Breast epithelium (tissue), 4 donors: ENCODE results near the gene EEF1G. TPM values are rescaled to one million over a fixed set of nuclear protein-coding genes. Genes with fewer than 3 reads are reported as not detected.

Experiments used
- DNase-seq, 2 donors: peaks; one replicate each; pipeline ENCODE4 v3.0.0-alpha.2; 2019; ENCODE audit warnings: low spot score in 2 of 2
- H3K27ac ChIP-seq, 2 donors: fragments of 200-600 bp; sonication (generic) in 1 of 2; one replicate each; pipeline ENCODE4 v1.5.1; 2016 to 2019; ENCODE audit warnings: mild to moderate bottlenecking in 1 of 2
- H3K27me3 ChIP-seq, 2 donors: fragments of 200-600 bp; sonication (generic) in 1 of 2; one replicate each; pipeline versions ENCODE4 v1.5.1 to v1.6.0; 2017 to 2019; ENCODE audit warnings: control low read depth in 1 of 2, mild to moderate bottlenecking in 1 of 2
- H3K36me3 ChIP-seq: fragments of 200-600 bp; one replicate; pipeline ENCODE4 v1.5.1; 2019
- H3K4me1 ChIP-seq, 2 donors: fragments of 200-600 bp; sonication (generic); one replicate each; pipeline ENCODE4 v1.5.1; 2016 to 2019; ENCODE audit warnings: control low read depth in 1 of 2
- H3K4me3 ChIP-seq, 3 donors: fragments of 200-600 bp; sonication (generic); 1 replicate in 2 of 3; 2 replicates in 1 of 3; pipeline ENCODE4 v1.5.1; 2016 to 2019; ENCODE audit warnings: mild to moderate bottlenecking in 3 of 3, moderate library complexity in 2 of 3
- H3K9me3 ChIP-seq, 2 donors: fragments of 200-600 bp; sonication (generic) in 1 of 2; one replicate each; pipeline ENCODE4 v1.5.1; 2016 to 2019; ENCODE audit warnings: control low read depth in 1 of 2
- POLR2A ChIP-seq: fragments of 450-650 bp; IDR thresholded peaks from one replicate; pipeline ENCODE4 v1.6.1; 2016; ENCODE audit warnings: antibody characterized with exemption, mild to moderate bottlenecking, moderate library complexity
- POLR2AphosphoS5 ChIP-seq, 3 donors: sonication (generic); formaldehyde crosslinking; IDR thresholded peaks; one replicate each; pipeline ENCODE4 v1.6.1; 2017; ENCODE audit warnings: antibody characterized with exemption in 3 of 3
- intact Hi-C: fragments of 100-400 bp; cut with DNase I; formaldehyde crosslinking; loops from one replicate; pipeline ENCODE4 v1.15.1; 2023; ENCODE audit warnings: low total_unique reads
- total RNA-seq, 3 donors: library from RNA; depleted of rRNA; stranded (reverse); fragments of >200 nt; gene quantifications; one replicate each; pipeline ENCODE4 v1.1.0, GENCODE V29; 2016
- TF ChIP-seq, protein P1 (sequence below), 3 donors: fragments of 450-650 bp; IDR thresholded peaks; one replicate each; pipeline ENCODE4 v1.5.1; 2016 to 2017; ENCODE audit warnings: antibody characterized with exemption in 3 of 3, mild to moderate bottlenecking in 3 of 3, moderate library complexity in 3 of 3

EEF1G gene
- total RNA-seq, 3 donors from 2014 or later: 1,312 to 1,961 (median 1,794) TPM

DNA sequence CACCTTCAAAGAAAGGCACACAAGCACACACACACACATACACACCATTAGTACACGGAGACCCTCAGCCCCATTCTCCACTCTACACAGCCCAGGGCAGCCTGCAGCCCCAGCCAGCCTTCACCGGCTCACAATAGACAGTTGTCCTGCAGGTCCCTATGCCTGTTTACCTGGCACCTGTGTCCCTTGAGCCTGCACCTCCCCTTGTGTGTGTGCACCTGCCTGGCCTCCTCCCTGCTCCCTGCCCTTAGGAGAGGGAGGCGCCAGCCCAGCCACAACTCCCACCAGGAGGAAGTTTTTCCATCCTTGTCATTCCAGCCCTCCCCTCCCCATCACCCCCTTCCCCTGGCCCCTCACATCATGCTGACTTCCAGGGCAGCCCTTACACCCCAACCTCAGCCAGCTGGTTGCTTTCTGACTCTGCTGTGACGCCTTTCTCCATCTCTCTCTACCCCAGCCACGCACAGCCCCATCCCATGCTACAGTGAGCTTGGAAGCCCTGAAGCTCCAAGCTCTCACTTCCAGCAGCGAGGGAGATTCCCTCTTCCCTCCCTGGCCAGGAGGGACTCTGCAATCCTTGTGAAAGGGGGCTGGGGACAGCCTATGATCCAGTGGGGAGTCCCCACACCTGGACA, 31.5 kb downstream of the EEF1G start:
- Histone ChIP-seq H3K4me3 (peak overlapping the region; percentile 98 to 100 (median 98)), H3K9me3 (no peaks in the 10 kb centered on the region), H3K27me3 (no peaks in the 10 kb centered on the region), H3K4me1 (peaks cover 34 to 47% of the 10 kb centered on the region in 2 donors), H3K27ac (peak overlapping the region; percentile 96 to 99), H3K36me3 (no peaks in the 10 kb centered on the region)
- DNase-seq: no peak
- intact Hi-C loops: loop anchor here (10.0 kb wide), 1 partner anchor 117 kb away; no protein-coding TSS in a partner anchor
- TF ChIP-seq POLR2A (no peak), POLR2AphosphoS5 (IDR thresholded peaks at IDR 0.05) (no peak)
- TF ChIP-seq, protein P1, sequence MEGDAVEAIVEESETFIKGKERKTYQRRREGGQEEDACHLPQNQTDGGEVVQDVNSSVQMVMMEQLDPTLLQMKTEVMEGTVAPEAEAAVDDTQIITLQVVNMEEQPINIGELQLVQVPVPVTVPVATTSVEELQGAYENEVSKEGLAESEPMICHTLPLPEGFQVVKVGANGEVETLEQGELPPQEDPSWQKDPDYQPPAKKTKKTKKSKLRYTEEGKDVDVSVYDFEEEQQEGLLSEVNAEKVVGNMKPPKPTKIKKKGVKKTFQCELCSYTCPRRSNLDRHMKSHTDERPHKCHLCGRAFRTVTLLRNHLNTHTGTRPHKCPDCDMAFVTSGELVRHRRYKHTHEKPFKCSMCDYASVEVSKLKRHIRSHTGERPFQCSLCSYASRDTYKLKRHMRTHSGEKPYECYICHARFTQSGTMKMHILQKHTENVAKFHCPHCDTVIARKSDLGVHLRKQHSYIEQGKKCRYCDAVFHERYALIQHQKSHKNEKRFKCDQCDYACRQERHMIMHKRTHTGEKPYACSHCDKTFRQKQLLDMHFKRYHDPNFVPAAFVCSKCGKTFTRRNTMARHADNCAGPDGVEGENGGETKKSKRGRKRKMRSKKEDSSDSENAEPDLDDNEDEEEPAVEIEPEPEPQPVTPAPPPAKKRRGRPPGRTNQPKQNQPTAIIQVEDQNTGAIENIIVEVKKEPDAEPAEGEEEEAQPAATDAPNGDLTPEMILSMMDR (IDR thresholded peaks at IDR 0.05): no peak

DNA sequence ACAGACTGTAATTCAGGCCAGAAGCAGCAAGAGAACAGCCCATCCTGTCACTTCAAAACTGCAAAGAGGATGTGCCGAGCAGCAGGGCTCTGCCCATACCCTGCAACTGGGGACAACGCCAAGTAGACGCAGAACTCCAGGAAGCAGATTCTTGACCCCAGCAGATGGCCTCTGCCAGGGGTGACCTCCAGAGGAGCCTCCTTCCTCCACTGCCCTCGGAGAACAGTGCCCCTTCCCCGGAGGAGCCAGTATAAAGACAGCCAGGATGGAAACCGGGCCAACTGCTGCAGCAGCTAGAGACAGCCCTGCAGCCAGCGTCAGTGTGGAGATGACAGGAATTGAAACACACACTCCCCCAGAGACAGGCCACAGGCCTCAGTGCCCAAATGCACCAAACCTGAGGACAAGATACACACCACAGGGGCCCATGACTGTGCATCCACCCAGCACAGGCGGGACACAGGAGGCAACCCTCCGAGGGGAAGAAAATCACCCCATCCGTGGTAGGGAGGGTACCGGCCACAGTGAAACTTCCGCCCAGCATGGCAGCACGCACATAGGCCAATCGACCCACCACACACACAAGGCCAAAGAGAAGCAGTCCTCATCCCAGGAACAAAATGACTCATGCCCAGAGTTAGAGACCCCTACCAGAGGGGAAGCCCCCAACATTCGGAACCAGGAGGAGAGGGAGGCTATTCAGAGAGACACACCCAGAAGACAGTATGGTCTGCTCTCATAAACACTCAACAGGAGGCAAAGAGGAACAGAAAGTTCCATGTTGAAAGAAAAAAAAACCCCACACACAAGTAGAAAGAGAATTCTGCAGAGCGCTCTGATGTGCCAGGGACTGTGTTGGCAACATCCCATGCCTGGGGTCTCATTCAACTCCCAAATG, 32.6 kb downstream of the EEF1G start:
- H3K27me3 ChIP-seq: no peaks in the 10 kb centered on the region
- peak overlapping the region; percentile 98 to 100 (median 98) for H3K4me3 ChIP-seq
- peaks cover 34 to 47% of the 10 kb centered on the region in 2 donors for H3K4me1 ChIP-seq
- no peak for DNase-seq
- TF ChIP-seq, protein P1 (IDR thresholded peaks at IDR 0.05): no peak
- TF ChIP-seq POLR2AphosphoS5 (IDR thresholded peaks at IDR 0.05): peak in 1 of 3 donors; percentile 28
- intact Hi-C loops: loop anchor here (10.0 kb wide), 1 partner anchor 116 kb away; no protein-coding TSS in a partner anchor
- H3K27ac ChIP-seq: peak overlapping the region; percentile 96 to 99
- no peaks in the 10 kb centered on the region for H3K9me3 ChIP-seq
- H3K36me3 ChIP-seq: no peaks in the 10 kb centered on the region

DNA sequence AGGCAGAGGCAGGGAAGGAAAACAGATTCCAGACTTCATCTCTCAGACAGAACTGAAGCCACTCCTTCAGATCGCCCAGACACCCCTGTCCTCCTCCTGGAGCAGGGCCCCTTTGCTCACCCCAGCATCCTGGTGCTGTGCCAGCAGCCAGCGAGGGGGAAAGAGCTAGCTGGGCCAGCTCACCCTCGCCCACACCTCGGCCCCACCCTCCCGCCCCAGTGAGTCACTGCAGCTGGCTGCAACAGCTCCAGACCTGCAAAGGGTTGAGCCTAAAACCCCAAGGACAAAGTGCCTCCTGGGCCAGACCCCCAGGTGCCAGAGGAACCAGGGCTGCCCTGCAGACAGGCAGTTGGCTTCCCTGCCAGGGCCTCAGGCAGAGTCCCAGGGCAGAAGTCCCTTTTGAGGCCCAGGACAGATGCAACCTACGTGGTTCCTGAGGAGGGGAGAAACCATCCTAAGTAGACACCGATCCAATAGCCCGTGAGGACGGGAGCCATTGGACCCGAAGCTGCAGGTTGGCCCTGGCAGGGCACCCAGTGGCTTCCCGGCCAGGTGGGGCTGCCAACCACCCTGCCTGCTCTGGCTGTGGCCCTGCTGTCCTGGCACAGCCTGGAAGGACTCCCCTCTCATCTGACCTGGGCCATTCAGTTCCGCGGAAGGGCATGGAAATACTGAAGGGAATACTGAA, 34.3 kb downstream of the EEF1G start:
- no peaks in the 10 kb centered on the region for H3K27me3 ChIP-seq
- intact Hi-C loops: loop anchor here (5.0 kb wide), 1 partner anchor 37 kb away; no protein-coding TSS in a partner anchor
- no peak for DNase-seq
- no peaks in the 10 kb centered on the region for H3K9me3 ChIP-seq
- TF ChIP-seq POLR2A: no peak
- TF ChIP-seq, protein P1 (IDR thresholded peaks at IDR 0.05): no peak
- H3K4me3 ChIP-seq: peak overlapping the region; percentile 14 to 98 (median 98)
- peak overlapping the region; percentile 96 to 99 for H3K27ac ChIP-seq
- peaks cover 8% of the 10 kb centered on the region for H3K36me3 ChIP-seq
- peaks cover 34 to 47% of the 10 kb centered on the region in 2 donors for H3K4me1 ChIP-seq

DNA sequence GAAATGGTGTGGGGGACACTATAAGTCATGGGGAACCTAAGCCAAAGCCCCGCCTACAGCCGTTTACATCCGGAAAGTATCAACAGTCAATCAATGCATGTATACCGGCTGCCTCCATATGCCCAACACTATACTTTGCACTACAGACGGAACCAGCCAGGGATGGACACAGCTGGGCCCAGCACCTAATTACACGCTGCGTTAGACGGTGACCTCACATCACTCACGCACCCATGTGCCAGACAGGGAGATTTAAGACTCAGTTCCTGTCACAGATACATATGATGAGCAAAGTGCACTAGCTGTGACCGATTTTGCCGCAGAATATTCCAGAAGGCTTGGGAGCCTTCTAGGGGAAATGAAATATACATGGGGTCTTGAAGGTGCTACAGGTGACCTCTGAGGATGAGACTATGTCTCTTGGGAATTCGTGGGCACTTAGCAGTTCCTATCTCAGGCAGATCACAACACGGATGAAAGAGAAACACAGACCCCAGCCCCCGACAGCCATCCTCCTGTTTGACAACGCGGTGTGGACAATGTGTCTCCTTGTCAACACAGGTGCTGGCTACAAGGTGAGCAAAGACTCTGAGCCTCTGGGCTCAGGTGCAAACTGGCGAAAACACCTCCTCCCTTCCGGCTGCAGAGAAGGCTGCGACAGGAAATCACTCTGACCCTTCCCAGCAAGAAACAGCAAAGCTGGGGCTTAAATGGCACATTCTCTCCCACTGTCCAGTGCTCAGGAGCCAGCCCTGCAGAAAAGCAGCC, 35.0 kb downstream of the EEF1G start:
- peak overlapping the region; percentile 96 to 99 for H3K27ac ChIP-seq
- TF ChIP-seq POLR2AphosphoS5 (IDR thresholded peaks at IDR 0.05) (no peak), POLR2A (no peak)
- TF ChIP-seq, protein P1 (IDR thresholded peaks at IDR 0.05): no peak
- no peaks in the 10 kb centered on the region for H3K27me3 ChIP-seq
- peak overlapping the region; percentile 14 to 98 (median 98) for H3K4me3 ChIP-seq
- DNase-seq: no peak
- no peaks in the 10 kb centered on the region for H3K9me3 ChIP-seq
- peaks cover 34 to 47% of the 10 kb centered on the region in 2 donors for H3K4me1 ChIP-seq
- H3K36me3 ChIP-seq: peaks cover 15% of the 10 kb centered on the region
- intact Hi-C loops: loop anchor here (5.0 kb wide), 1 partner anchor 36 kb away; no protein-coding TSS in a partner anchor
